ENCODE measurements around the gene BRSK2. TPM values are rescaled to one million over a fixed set of nuclear protein-coding genes. Genes with fewer than 3 reads are reported as not detected.

Gene BRSK2
- total and polyA plus RNA-seq, 9 of the 15 experiments (the other 6 are each of a cell fraction or from before 2014, with no cell fraction given), result 0.06 to 0.52 (median 0.18) TPM; not detected in 5

- Histone ChIP-seq H3K4me3 (peak overlapping the region; percentile 30), H3K27me3 (ENCODE audit: control insufficient read depth in 2 of 2, insufficient read depth in 2 of 2, low read length in 2 of 2) (peaks cover 13 to 47% of the 10 kb centered on the region in 2 experiments; a peak in 4 of 5 replicates), H4K20me1 (replicated peaks; ENCODE audit: control insufficient read depth, insufficient read depth, low read length) (no peaks in the 10 kb centered on the region), H2AFZ (ENCODE audit: low read depth, low read length) (peak overlapping the region; percentile 68; the same call in 1 of the 2 replicates), H3K27ac (ENCODE audit: extremely low read depth, low read depth, low read length) (no peak overlapping the region), H3K9ac (ENCODE audit: insufficient read depth in 1 of 2, low read depth in 2 of 2, low read length in 2 of 2) (no peak overlapping the region), H3K4me2 (ENCODE audit: insufficient read depth, low read length) (peak overlapping the region; percentile 69), H3K9me3 (replicated peaks; ENCODE audit: control insufficient read depth, insufficient read depth, low read depth, low read length) (no peaks in the 10 kb centered on the region), H3K9me1 (ENCODE audit: control insufficient read depth, insufficient read depth, low read length) (no peaks in the 10 kb centered on the region), H3K79me2 (ENCODE audit: control insufficient read depth, insufficient read depth, low read length) (no peaks in the 10 kb centered on the region), H3K36me3 (ENCODE audit: control insufficient read depth, insufficient read depth, low read length) (no peaks in the 10 kb centered on the region), H3K4me1 (replicated peaks in 1 of 2; ENCODE audit: control insufficient read depth in 2 of 2, insufficient read depth in 2 of 2, low read length in 2 of 2) (peaks cover 0 to 14% of the 10 kb centered on the region in 2 experiments; a peak in 2 of 5 replicates)
- DNase-seq (ENCODE audit: extremely low read depth in 1 of 4, low spot score in 3 of 4) (peak; percentile 65 to 72 (median 68)), FAIRE-seq (no peak), ATAC-seq (peak; percentile 90)
- 1% methylated on average over 29 of the region's 56 CpGs for WGBS (ENCODE audit: insufficient coverage, low coverage, missing lambda C conversion rate)
- intact Hi-C loops (cut with micrococcal nuclease), result no loop called here
- POLR2A ChIA-PET, result interaction anchor here (0.5 to 0.6 kb wide), 2 partner anchors 25 to 579 kb away, joined by 3 to 4 read pairs; no protein-coding TSS in a partner anchor
- in situ Hi-C loops (cut with MboI), result no loop called here
- no TSS peak for BruUV-seq (replicated peaks)
- CTCF ChIA-PET (ENCODE audit: low intra/inter-chr PET ratio), result no interaction called here
- TF ChIP-seq, protein P1, sequence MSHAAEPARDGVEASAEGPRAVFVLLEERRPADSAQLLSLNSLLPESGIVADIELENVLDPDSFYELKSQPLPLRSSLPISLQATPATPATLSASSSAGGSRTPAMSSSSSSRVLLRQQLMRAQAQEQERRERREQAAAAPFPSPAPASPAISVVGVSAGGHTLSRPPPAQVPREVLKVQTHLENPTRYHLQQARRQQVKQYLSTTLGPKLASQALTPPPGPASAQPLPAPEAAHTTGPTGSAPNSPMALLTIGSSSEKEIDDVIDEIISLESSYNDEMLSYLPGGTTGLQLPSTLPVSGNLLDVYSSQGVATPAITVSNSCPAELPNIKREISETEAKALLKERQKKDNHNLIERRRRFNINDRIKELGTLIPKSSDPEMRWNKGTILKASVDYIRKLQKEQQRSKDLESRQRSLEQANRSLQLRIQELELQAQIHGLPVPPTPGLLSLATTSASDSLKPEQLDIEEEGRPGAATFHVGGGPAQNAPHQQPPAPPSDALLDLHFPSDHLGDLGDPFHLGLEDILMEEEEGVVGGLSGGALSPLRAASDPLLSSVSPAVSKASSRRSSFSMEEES (CRISPR knock-in tag; IDR thresholded peaks at IDR 0.05), result no peak
- TF ChIP-seq USF2 (CRISPR knock-in tag; IDR thresholded peaks at IDR 0.05) (0 out of 2 replicates have a peak, but pooled peaks have one; percentile 4), GTF2F1 (IDR thresholded peaks at IDR 0.05; ENCODE audit: low read depth, low read length) (no peak), XRCC5 (IDR thresholded peaks at IDR 0.05; ENCODE audit: low read depth, low read length) (no peak), FIP1L1 (IDR thresholded peaks at IDR 0.05; ENCODE audit: low read depth, low read length, poor library complexity, severe bottlenecking) (no peak), CREB1 (IDR thresholded peaks at IDR 0.05) (no peak), CREB1 (CRISPR knock-in tag; IDR thresholded peaks at IDR 0.05) (peak; percentile 46; the same call in 1 of the 2 replicates), SRSF7 (optimal IDR thresholded peaks at IDR 0.05; ENCODE audit: low read depth, low read length) (no peak), EGR1 (conservative IDR thresholded peaks at IDR 0.05) (peak; percentile 56), TFAP4 (CRISPR knock-in tag; IDR thresholded peaks at IDR 0.05; ENCODE audit: borderline replicate concordance) (peak; percentile 72; the same call in 1 of the 2 replicates), CXXC5 (CRISPR knock-in tag; IDR thresholded peaks at IDR 0.05) (0 out of 2 replicates have a peak, but pooled peaks have one; percentile 22)
- TF ChIP-seq, protein P2, sequence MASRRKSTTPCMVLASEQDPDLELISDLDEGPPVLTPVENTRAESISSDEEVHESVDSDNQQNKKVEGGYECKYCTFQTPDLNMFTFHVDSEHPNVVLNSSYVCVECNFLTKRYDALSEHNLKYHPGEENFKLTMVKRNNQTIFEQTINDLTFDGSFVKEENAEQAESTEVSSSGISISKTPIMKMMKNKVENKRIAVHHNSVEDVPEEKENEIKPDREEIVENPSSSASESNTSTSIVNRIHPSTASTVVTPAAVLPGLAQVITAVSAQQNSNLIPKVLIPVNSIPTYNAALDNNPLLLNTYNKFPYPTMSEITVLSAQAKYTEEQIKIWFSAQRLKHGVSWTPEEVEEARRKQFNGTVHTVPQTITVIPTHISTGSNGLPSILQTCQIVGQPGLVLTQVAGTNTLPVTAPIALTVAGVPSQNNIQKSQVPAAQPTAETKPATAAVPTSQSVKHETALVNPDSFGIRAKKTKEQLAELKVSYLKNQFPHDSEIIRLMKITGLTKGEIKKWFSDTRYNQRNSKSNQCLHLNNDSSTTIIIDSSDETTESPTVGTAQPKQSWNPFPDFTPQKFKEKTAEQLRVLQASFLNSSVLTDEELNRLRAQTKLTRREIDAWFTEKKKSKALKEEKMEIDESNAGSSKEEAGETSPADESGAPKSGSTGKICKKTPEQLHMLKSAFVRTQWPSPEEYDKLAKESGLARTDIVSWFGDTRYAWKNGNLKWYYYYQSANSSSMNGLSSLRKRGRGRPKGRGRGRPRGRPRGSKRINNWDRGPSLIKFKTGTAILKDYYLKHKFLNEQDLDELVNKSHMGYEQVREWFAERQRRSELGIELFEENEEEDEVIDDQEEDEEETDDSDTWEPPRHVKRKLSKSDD (conservative IDR thresholded peaks at IDR 0.05; ENCODE audit: low read length), result no peak
- TF ChIP-seq, protein P3, sequence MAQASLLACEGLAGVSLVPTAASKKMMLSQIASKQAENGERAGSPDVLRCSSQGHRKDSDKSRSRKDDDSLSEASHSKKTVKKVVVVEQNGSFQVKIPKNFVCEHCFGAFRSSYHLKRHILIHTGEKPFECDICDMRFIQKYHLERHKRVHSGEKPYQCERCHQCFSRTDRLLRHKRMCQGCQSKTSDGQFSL (CRISPR knock-in tag; IDR thresholded peaks at IDR 0.05), result no peak
- TF ChIP-seq, protein P3 (tag; IDR thresholded peaks at IDR 0.05), result no peak
Measured at GRCh38 chr11:1382831-1383607, 6.7 kb upstream of the BRSK2 start.

Measured in K562 (cell line).